ENCODE results near the gene SCIMP. TPM values are rescaled to one million over a fixed set of nuclear protein-coding genes. Genes with fewer than 3 reads are reported as not detected.

SCIMP gene
- total RNA-seq, 1 experiment from 2014 or later, result not detected

- BruUV-seq (replicated peaks), result no TSS peak
- H3K9me3 Mint-ChIP-seq (ENCODE audit: unreplicated experiment), result no peaks in the 10 kb centered on the region
- CTCF ChIA-PET, result interaction anchor here (0.7 kb wide), 1 partner anchor 716 kb away, joined by 4 read pairs; no protein-coding TSS in a partner anchor
- no peak overlapping the region for H3K27ac Mint-ChIP-seq (ENCODE audit: low read depth, unreplicated experiment)
- intact Hi-C loops (cut with micrococcal nuclease), result no loop called here
- no peak for DNase-seq (ENCODE audit: unreplicated experiment)
- TF ChIP-seq CTCF (IDR thresholded peaks at IDR 0.05; ENCODE audit: unreplicated experiment), result no peak
- no peaks in the 10 kb centered on the region for H3K27me3 Mint-ChIP-seq (ENCODE audit: insufficient read depth, unreplicated experiment)
- POLR2A ChIA-PET, result no interaction called here
- no peaks in the 10 kb centered on the region for H3K4me1 Mint-ChIP-seq (ENCODE audit: insufficient read depth, unreplicated experiment)
- no peak overlapping the region for H3K4me3 Mint-ChIP-seq (ENCODE audit: unreplicated experiment)
- H3K36me3 Mint-ChIP-seq (ENCODE audit: insufficient read depth, unreplicated experiment), result peaks cover 5% of the 10 kb centered on the region
These were observed 36.2 kb downstream of the SCIMP start for GRCh38 chr17:5198472-5198871.

GRCh38 chr17:5194346-5194745, 40.3 kb downstream of the SCIMP start:
- no peak overlapping the region for H3K4me3 Mint-ChIP-seq (ENCODE audit: unreplicated experiment)
- POLR2A ChIA-PET, result interaction anchor here (0.6 kb wide), 1 partner anchor 697 kb away, joined by 3 read pairs; no protein-coding TSS in a partner anchor
- H3K27me3 Mint-ChIP-seq (ENCODE audit: insufficient read depth, unreplicated experiment), result no peaks in the 10 kb centered on the region
- H3K9me3 Mint-ChIP-seq (ENCODE audit: unreplicated experiment), result no peaks in the 10 kb centered on the region
- CTCF ChIA-PET, result interaction anchor here (0.7 to 1.5 kb wide), 2 partner anchors 9 to 42 kb away, joined by 3 to 6 read pairs; no protein-coding TSS in a partner anchor
- no peak for TF ChIP-seq CTCF (IDR thresholded peaks at IDR 0.05; ENCODE audit: unreplicated experiment)
- intact Hi-C loops (cut with micrococcal nuclease), result no loop called here
- no TSS peak for BruUV-seq (replicated peaks)
- no peak overlapping the region for H3K27ac Mint-ChIP-seq (ENCODE audit: low read depth, unreplicated experiment)
- peaks cover 6% of the 10 kb centered on the region for H3K36me3 Mint-ChIP-seq (ENCODE audit: insufficient read depth, unreplicated experiment)
- no peak for DNase-seq (ENCODE audit: unreplicated experiment)
- no peaks in the 10 kb centered on the region for H3K4me1 Mint-ChIP-seq (ENCODE audit: insufficient read depth, unreplicated experiment)

- intact Hi-C loops (cut with micrococcal nuclease), result no loop called here
- Mint-ChIP-seq H3K27me3 (ENCODE audit: insufficient read depth, unreplicated experiment) (no peaks in the 10 kb centered on the region), H3K4me3 (ENCODE audit: unreplicated experiment) (peak within 1 kb of the TSS; percentile 86), H3K27ac (ENCODE audit: low read depth, unreplicated experiment) (peak within 1 kb of the TSS; percentile 64), H3K36me3 (ENCODE audit: insufficient read depth, unreplicated experiment) (peaks cover 6% of the 10 kb centered on the region), H3K9me3 (ENCODE audit: unreplicated experiment) (peaks cover 5% of the 10 kb centered on the region), H3K4me1 (ENCODE audit: insufficient read depth, unreplicated experiment) (no peaks in the 10 kb centered on the region)
- ChIA-PET CTCF (interaction anchor here (0.6 to 2.5 kb wide), 5 partner anchors 9 to 196 kb away, joined by 3 to 11 read pairs (median 3); no protein-coding TSS in a partner anchor), POLR2A (interaction anchor here (0.7 to 0.8 kb wide), 2 partner anchors 103 to 567 kb away, joined by 3 read pairs; no protein-coding TSS in a partner anchor)
- no TSS peak for BruUV-seq (replicated peaks)
- peak; percentile 62 for DNase-seq (ENCODE audit: unreplicated experiment)
- peak; percentile 37 for TF ChIP-seq CTCF (IDR thresholded peaks at IDR 0.05; ENCODE audit: unreplicated experiment)
These were observed 42.9 kb downstream of the SCIMP start, which contains the start of gene ZNF594 for GRCh38 chr17:5191541-5192417. Gene ZNF594, minus strand, starts transcription at chr17:5191868. Its CDS starts 7,612 bp downstream, at chr17:5184256.

GRCh38 chr17:5184288-5184687, 50.4 kb downstream of the SCIMP start:
- no peak overlapping the region for H3K4me3 Mint-ChIP-seq (ENCODE audit: unreplicated experiment)
- no peaks in the 10 kb centered on the region for H3K27me3 Mint-ChIP-seq (ENCODE audit: insufficient read depth, unreplicated experiment)
- no TSS peak for BruUV-seq (replicated peaks)
- H3K36me3 Mint-ChIP-seq (ENCODE audit: insufficient read depth, unreplicated experiment), result peaks cover 15% of the 10 kb centered on the region
- H3K4me1 Mint-ChIP-seq (ENCODE audit: insufficient read depth, unreplicated experiment), result no peaks in the 10 kb centered on the region
- TF ChIP-seq CTCF (IDR thresholded peaks at IDR 0.05; ENCODE audit: unreplicated experiment), result no peak
- H3K27ac Mint-ChIP-seq (ENCODE audit: low read depth, unreplicated experiment), result no peak overlapping the region
- no peak for DNase-seq (ENCODE audit: unreplicated experiment)
- CTCF ChIA-PET, result no interaction called here
- POLR2A ChIA-PET, result no interaction called here
- intact Hi-C loops (cut with micrococcal nuclease), result no loop called here
- H3K9me3 Mint-ChIP-seq (ENCODE audit: unreplicated experiment), result peaks cover 18% of the 10 kb centered on the region
